ENCODE data around the gene CLDN10. TPM values are rescaled to one million over a fixed set of nuclear protein-coding genes. Genes with fewer than 3 reads are reported as not detected.

Gene CLDN10
- total and polyA plus RNA-seq, 2 of the 8 experiments (the other 6 are each of a cell fraction or from before 2014, with no cell fraction given), result 41.2 to 43.6 TPM

- no peak overlapping the region for H2BK12ac ChIP-seq (ENCODE audit: low read depth, low read length)
- 90% methylated on average over 3 of the region's 3 CpGs; no CpG with 5 or more reads in 1 of the 2 experiments for WGBS, 2 experiments (ENCODE audit: extremely low coverage in 1 of 2, insufficient coverage in 1 of 2, insufficient read length in 1 of 2, insufficient replicate concordance in 2 of 2, low coverage in 1 of 2, low lambda C conversion rate in 2 of 2, missing lambda C conversion rate in 1 of 2)
- no peak overlapping the region for H2BK120ac ChIP-seq (replicated peaks; ENCODE audit: low read depth, low read length)
- peaks cover 4 to 33% (median 12%) of the 10 kb centered on the region in 4 experiments; a peak in 7 of 8 replicates for H3K36me3 ChIP-seq (ENCODE audit: control insufficient read depth in 2 of 4, insufficient read depth in 4 of 4, low read length in 3 of 4)
- no peak overlapping the region for H3K4ac ChIP-seq (replicated peaks; ENCODE audit: insufficient read length, low read depth, low read length)
- no peak overlapping the region for H3K4me3 ChIP-seq (ENCODE audit: extremely low read depth in 1 of 4, insufficient read depth in 2 of 4, low read depth in 3 of 4, low read length in 4 of 4)
- H4K8ac ChIP-seq (ENCODE audit: extremely low read depth, insufficient read depth, low read length), result no peak overlapping the region
- H2AK5ac ChIP-seq (ENCODE audit: low read depth, low read length), result no peak overlapping the region
- H3K9me3 ChIP-seq (ENCODE audit: insufficient read depth in 2 of 2, low read depth in 1 of 2, low read length in 1 of 2), result no peaks in the 10 kb centered on the region
- no peak overlapping the region for H3K18ac ChIP-seq (ENCODE audit: extremely low read depth, low read length)
- no peak overlapping the region for H3K4me2 ChIP-seq (ENCODE audit: insufficient read depth in 1 of 2, low read depth in 2 of 2, low read length in 2 of 2)
- H3K56ac ChIP-seq (replicated peaks; ENCODE audit: insufficient read length, low read depth, low read length), result no peak overlapping the region
- H3K79me1 ChIP-seq (ENCODE audit: low read depth, low read length), result no peaks in the 10 kb centered on the region
- H4K20me1 ChIP-seq (replicated peaks in 1 of 2; ENCODE audit: control insufficient read depth in 1 of 2, insufficient read depth in 2 of 2, low read length in 2 of 2), result peaks cover 0 to 2% of the 10 kb centered on the region in 2 experiments
- H2BK20ac ChIP-seq (ENCODE audit: low read length), result no peak overlapping the region
- no peak overlapping the region for H3K14ac ChIP-seq (ENCODE audit: insufficient read length)
- H2AFZ ChIP-seq (ENCODE audit: low read length), result no peak overlapping the region
- no peak overlapping the region for H2BK15ac ChIP-seq (ENCODE audit: low read length)
- ChIA-PET POLR2A (ENCODE audit: partially characterized antibody) (interaction anchor here (1.6 kb wide), 1 partner anchor 20 kb away, joined by 3 read pairs; no protein-coding TSS in a partner anchor), CTCF (ENCODE audit: partially characterized antibody) (interaction anchor here (1.2 to 1.9 kb wide), 6 partner anchors 9 to 218 kb away, joined by 3 to 13 read pairs (median 4); no protein-coding TSS in a partner anchor)
- no peak overlapping the region for H3K23ac ChIP-seq (ENCODE audit: insufficient read length)
- no peaks in the 10 kb centered on the region for H3K27me3 ChIP-seq (replicated peaks in 1 of 4; ENCODE audit: control insufficient read depth in 3 of 4, extremely low read depth in 1 of 4, insufficient read depth in 3 of 4, low read length in 3 of 4)
- H3K23me2 ChIP-seq (ENCODE audit: low read depth, low read length), result no peaks in the 10 kb centered on the region
- no peak overlapping the region for H2BK5ac ChIP-seq (ENCODE audit: low read depth, low read length)
- DNase-seq (ENCODE audit: low read depth in 1 of 2, low spot score in 2 of 2) (no peak), FAIRE-seq (no peak)
- no peaks in the 10 kb centered on the region for H3K4me1 ChIP-seq (replicated peaks in 1 of 4; ENCODE audit: control insufficient read depth in 3 of 4, insufficient read depth in 4 of 4, low read length in 3 of 4)
- no peaks in the 10 kb centered on the region for H3K79me2 ChIP-seq (ENCODE audit: control insufficient read depth in 1 of 2, insufficient read depth in 2 of 2, low read length in 2 of 2)
- no peak overlapping the region for H4K5ac ChIP-seq (ENCODE audit: insufficient read length, low read depth, low read length)
- no peak overlapping the region for H3K27ac ChIP-seq (ENCODE audit: low read depth, low read length)
- no peak overlapping the region for H4K91ac ChIP-seq (replicated peaks; ENCODE audit: insufficient read length, low read length)
- H3K9ac ChIP-seq (replicated peaks in 1 of 4; ENCODE audit: extremely low read depth in 1 of 4, low read depth in 3 of 4, low read length in 3 of 4), result no peak overlapping the region
- TF ChIP-seq SIX5 (IDR thresholded peaks at IDR 0.05; ENCODE audit: low read depth, low read length) (no peak), SIN3A (conservative IDR thresholded peaks at IDR 0.05 in 1 of 2, IDR thresholded peaks at IDR 0.05 in 1 of 2; ENCODE audit: low read depth in 1 of 2, low read length in 2 of 2) (no peak), BACH1 (IDR thresholded peaks at IDR 0.05; ENCODE audit: low read length) (no peak), NANOG (IDR thresholded peaks at IDR 0.05; ENCODE audit: insufficient read depth, low read depth, low read length, poor library complexity, severe bottlenecking) (no peak), BCL11A (IDR thresholded peaks at IDR 0.05; ENCODE audit: low read depth in 2 of 2, low read length in 2 of 2) (no peak), BRCA1 (IDR thresholded peaks at IDR 0.05; ENCODE audit: low read depth, low read length) (no peak), POLR2A (IDR thresholded peaks at IDR 0.05; ENCODE audit: control extremely low read depth in 1 of 2, low read depth in 2 of 2, low read length in 2 of 2) (no peak), SAP30 (IDR thresholded peaks at IDR 0.05; ENCODE audit: insufficient read depth, insufficient replicate concordance, low read length) (no peak), GTF2F1 (IDR thresholded peaks at IDR 0.05; ENCODE audit: borderline replicate concordance, low read depth, low read length) (no peak), POLR2AphosphoS5 (IDR thresholded peaks at IDR 0.05; ENCODE audit: low read depth, low read length) (no peak), CBX8 (IDR thresholded peaks at IDR 0.05; ENCODE audit: borderline replicate concordance, low read depth, low read length) (no peak), CTCF (IDR thresholded peaks at IDR 0.05; ENCODE audit: control extremely low read depth in 1 of 3, insufficient read depth in 1 of 3, low read depth in 1 of 3, low read length in 3 of 3) (no peak)
Measured at GRCh38 chr13:95615539-95615938, 63.0 kb downstream of the CLDN10 start.
